Thymus (tissue), 11 donors: ENCODE results near the gene MLLT10. TPM values are rescaled to one million over a fixed set of nuclear protein-coding genes. Genes with fewer than 3 reads are reported as not detected.

Source experiments
- DNase-seq, 9 donors: peaks; one replicate each; pipeline ENCODE4 v3.0.0-alpha.2; 2013; ENCODE audit warnings: low spot score in 9 of 9, low read depth in 6 of 9, missing footprints in 1 of 9
- H3K27ac ChIP-seq, 2 donors: one replicate each; pipeline ENCODE4 v1.5.1; 2013; ENCODE audit warnings: control low read depth in 1 of 2, low read depth in 1 of 2, low read length in 1 of 2, mild to moderate bottlenecking in 1 of 2, moderate library complexity in 1 of 2
- H3K27me3 ChIP-seq, 2 donors: one replicate each; pipeline ENCODE4 v1.5.1; 2013; ENCODE audit warnings: low read length in 1 of 2; ENCODE audit not compliant: control insufficient read depth in 2 of 2, insufficient read depth in 1 of 2
- H3K36me3 ChIP-seq, 2 donors: one replicate each; pipeline ENCODE4 v1.5.1; 2013; ENCODE audit warnings: low read length in 1 of 2, mild to moderate bottlenecking in 1 of 2, moderate library complexity in 1 of 2; ENCODE audit not compliant: control insufficient read depth in 2 of 2, insufficient read depth in 2 of 2
- H3K4me1 ChIP-seq, 2 donors: one replicate each; pipeline ENCODE4 v1.5.1; 2013; ENCODE audit warnings: low read length in 2 of 2; ENCODE audit not compliant: control insufficient read depth in 2 of 2, insufficient read depth in 2 of 2
- H3K4me3 ChIP-seq, 2 donors: one replicate each; pipeline ENCODE4 v1.5.1; 2013; ENCODE audit warnings: low read length in 2 of 2, control low read depth in 1 of 2, mild to moderate bottlenecking in 1 of 2
- H3K9me3 ChIP-seq, 2 donors: one replicate each; pipeline ENCODE4 v1.5.1; 2013; ENCODE audit warnings: low read length in 1 of 2, mild to moderate bottlenecking in 1 of 2; ENCODE audit not compliant: control insufficient read depth in 2 of 2, insufficient read depth in 1 of 2
- WGBS: extraction: QIAGEN DNeasy Blood & Tissue Kit; methylation state at CpG from one replicate; pipeline ENCODE4 v1.1.7; 2013; 5-methylcytosine and 5-hydroxymethylcytosine counted together
- polyA plus RNA-seq: library from polyadenylated mRNA; stranded (reverse); fragments of 200-250 nt; gene quantifications from one replicate; pipeline ENCODE4 v1.2.3, GENCODE V29; 2013
- total RNA-seq: library from RNA; stranded (reverse); fragments of 120-200 nt; gene quantifications from one replicate; pipeline ENCODE4 v1.2.4, GENCODE V29; 2013
- donor health status: healthy.

Gene MLLT10
- total and polyA plus RNA-seq, 2 donors = 23.0 to 27.9 TPM

GRCh38 chr10:21524526-21525366 is 9.3 kb upstream of the MLLT10 start:
- peak in 2 of 9 donors; percentile 51 to 79 for DNase-seq
- Histone ChIP-seq H3K4me1 (peaks cover 10 to 24% of the 10 kb centered on the region in 2 donors), H3K4me3 (peak overlapping the region; percentile 64 to 96), H3K27ac (peak overlapping the region; percentile 95 to 96), H3K9me3 (no peaks in the 10 kb centered on the region), H3K36me3 (no peaks in the 10 kb centered on the region), H3K27me3 (peaks cover 7 to 14% of the 10 kb centered on the region in 2 donors)
- 3% methylated on average over 23 of the region's 23 CpGs for WGBS

- no peaks in the 10 kb centered on the region for H3K36me3 ChIP-seq
- 1% methylated on average over 64 of the region's 64 CpGs for WGBS
- peaks cover 5 to 10% of the 10 kb centered on the region in 2 donors for H3K27me3 ChIP-seq
- H3K9me3 ChIP-seq = no peaks in the 10 kb centered on the region
- peak within 1 kb of the TSS; percentile 95 to 96 for H3K27ac ChIP-seq
- peak in 4 of 9 donors; percentile 73 to 90 (median 75) for DNase-seq
- peak within 1 kb of the TSS; percentile 64 to 96 for H3K4me3 ChIP-seq
- H3K4me1 ChIP-seq = peaks cover 6 to 20% of the 10 kb centered on the region in 2 donors
These were observed 8.5 kb upstream of the MLLT10 start, which contains the start of gene SKIDA1 for GRCh38 chr10:21525367-21526187. SKIDA1 (minus strand) TSS chr10:21525682; CDS start chr10:21517822, 7,860 bp downstream.

- peaks cover 2 to 7% of the 10 kb centered on the region in 2 donors for H3K27me3 ChIP-seq
- peak overlapping the region; percentile 95 to 96 for H3K27ac ChIP-seq
- no peaks in the 10 kb centered on the region for H3K9me3 ChIP-seq
- DNase-seq = peak in 3 of 9 donors; percentile 51 to 77 (median 55)
- peak overlapping the region; percentile 64 to 96 for H3K4me3 ChIP-seq
- no peaks in the 10 kb centered on the region for H3K36me3 ChIP-seq
- H3K4me1 ChIP-seq = peaks cover 6 to 17% of the 10 kb centered on the region in 2 donors
- under 1% methylated on average over 56 of the region's 56 CpGs for WGBS
These were observed 7.7 kb upstream of the MLLT10 start for GRCh38 chr10:21526188-21526859.

- Histone ChIP-seq H3K4me3 (peak overlapping the region; percentile 64 to 96), H3K27me3 (peaks cover 2 to 7% of the 10 kb centered on the region in 2 donors), H3K9me3 (no peaks in the 10 kb centered on the region), H3K36me3 (no peaks in the 10 kb centered on the region), H3K27ac (peak overlapping the region; percentile 95 to 96), H3K4me1 (peaks cover 6 to 17% of the 10 kb centered on the region in 2 donors)
- DNase-seq = peak in 2 of 9 donors; percentile 39 to 72
- under 1% methylated on average over 68 of the region's 68 CpGs for WGBS
These were observed 7.0 kb upstream of the MLLT10 start for GRCh38 chr10:21526860-21527597.

GRCh38 chr10:21527598-21528235 is 6.3 kb upstream of the MLLT10 start:
- peak overlapping the region; percentile 50 to 96 for H3K4me3 ChIP-seq
- H3K27ac ChIP-seq = peak overlapping the region; percentile 76 to 91
- H3K4me1 ChIP-seq = peaks cover 6 to 17% of the 10 kb centered on the region in 2 donors
- peak in 1 of 9 donors; percentile 60 for DNase-seq
- H3K36me3 ChIP-seq = no peaks in the 10 kb centered on the region
- 9% methylated on average over 18 of the region's 18 CpGs for WGBS
- peaks cover 2 to 7% of the 10 kb centered on the region in 2 donors for H3K27me3 ChIP-seq
- no peaks in the 10 kb centered on the region for H3K9me3 ChIP-seq

- Histone ChIP-seq H3K36me3 (no peaks in the 10 kb centered on the region), H3K4me3 (peak overlapping the region in 1 of 2 donors; percentile 96), H3K9me3 (no peaks in the 10 kb centered on the region), H3K27ac (peak overlapping the region in 1 of 2 donors; percentile 76), H3K4me1 (peaks cover 6 to 19% of the 10 kb centered on the region in 2 donors), H3K27me3 (peaks cover 2 to 7% of the 10 kb centered on the region in 2 donors)
- peak in 1 of 9 donors; percentile 38 for DNase-seq
- WGBS = 52% methylated on average over 8 of the region's 8 CpGs
These were observed 5.6 kb upstream of the MLLT10 start for GRCh38 chr10:21528236-21529031.

- no peak overlapping the region for H3K27ac ChIP-seq
- H3K27me3 ChIP-seq = peaks cover 2 to 7% of the 10 kb centered on the region in 2 donors
- peaks cover 6 to 17% of the 10 kb centered on the region in 2 donors for H3K4me1 ChIP-seq
- peak in 1 of 9 donors; percentile 18 for DNase-seq
- no peaks in the 10 kb centered on the region for H3K9me3 ChIP-seq
- WGBS = 95% methylated on average over 9 of the region's 9 CpGs
- H3K36me3 ChIP-seq = no peaks in the 10 kb centered on the region
- H3K4me3 ChIP-seq = no peak overlapping the region
These were observed 4.8 kb upstream of the MLLT10 start for GRCh38 chr10:21529032-21529910.
